Neutrophil (primary cell): Measurements from ENCODE around the gene EPHX1.

ENCODE experiments used
- H3K27ac ChIP-seq: fragments of 200-600 bp; sonication (generic); 2 replicates; pipeline ENCODE4 v1.5.1; 2016; ENCODE audit warnings: mild to moderate bottlenecking, moderate library complexity
- H3K27me3 ChIP-seq: fragments of 200-600 bp; sonication (generic); 2 replicates; pipeline ENCODE4 v1.6.0; 2016; ENCODE audit warnings: mild to moderate bottlenecking
- H3K36me3 ChIP-seq: fragments of 200-600 bp; sonication (generic); 2 replicates; pipeline ENCODE4 v1.5.1; 2017
- H3K4me1 ChIP-seq, 2 experiments: fragments of 200-600 bp in 1 of 2; sonication (generic) in 1 of 2; 1 replicate in 1 of 2; 2 replicates in 1 of 2; pipeline versions ENCODE4 v1.5.1 to v1.6.1; 2013 to 2016; ENCODE audit warnings: low read depth in 1 of 2, low read length in 1 of 2, mild to moderate bottlenecking in 1 of 2, moderate library complexity in 1 of 2; ENCODE audit not compliant: control insufficient read depth in 1 of 2, insufficient read depth in 1 of 2
- H3K4me3 ChIP-seq, 2 experiments: fragments of 200-600 bp in 1 of 2; sonication (generic) in 1 of 2; 1 replicate in 1 of 2; 2 replicates in 1 of 2; pipeline ENCODE4 v1.5.1; 2013 to 2016; ENCODE audit warnings: low read depth in 1 of 2, low read length in 1 of 2, mild to moderate bottlenecking in 1 of 2, moderate library complexity in 1 of 2
- H3K9me3 ChIP-seq: fragments of 200-600 bp; sonication (generic); 2 replicates; pipeline ENCODE4 v1.5.1; 2016
- TF ChIP-seq, protein P1 (sequence below): fragments of 200-600 bp; sonication (generic); IDR thresholded peaks from 2 replicates; pipeline ENCODE4 v1.5.1; 2016; ENCODE audit warnings: antibody characterized with exemption

Gene EPHX1

DNA sequence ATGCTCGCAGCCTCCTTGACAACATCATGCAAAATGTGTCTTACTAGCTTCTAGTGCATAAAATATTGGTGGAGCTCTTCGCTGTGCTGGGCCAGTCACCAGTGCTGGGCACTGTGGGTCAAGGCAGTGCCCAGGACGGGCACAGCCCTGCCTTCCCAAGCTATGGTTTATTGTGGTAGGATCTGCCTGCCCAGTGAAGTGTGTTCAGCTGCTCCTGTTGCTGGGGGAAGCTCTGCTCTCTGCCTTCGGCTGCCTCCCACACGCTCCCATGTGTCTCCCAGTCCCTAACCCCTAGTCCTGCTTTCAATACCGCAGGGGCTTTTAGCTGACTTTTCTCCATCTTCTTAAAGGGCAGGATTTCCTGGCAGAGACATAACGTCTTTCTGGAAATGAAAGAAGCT lies 15.7 kb downstream of the EPHX1 start:
- TF ChIP-seq, protein P1, sequence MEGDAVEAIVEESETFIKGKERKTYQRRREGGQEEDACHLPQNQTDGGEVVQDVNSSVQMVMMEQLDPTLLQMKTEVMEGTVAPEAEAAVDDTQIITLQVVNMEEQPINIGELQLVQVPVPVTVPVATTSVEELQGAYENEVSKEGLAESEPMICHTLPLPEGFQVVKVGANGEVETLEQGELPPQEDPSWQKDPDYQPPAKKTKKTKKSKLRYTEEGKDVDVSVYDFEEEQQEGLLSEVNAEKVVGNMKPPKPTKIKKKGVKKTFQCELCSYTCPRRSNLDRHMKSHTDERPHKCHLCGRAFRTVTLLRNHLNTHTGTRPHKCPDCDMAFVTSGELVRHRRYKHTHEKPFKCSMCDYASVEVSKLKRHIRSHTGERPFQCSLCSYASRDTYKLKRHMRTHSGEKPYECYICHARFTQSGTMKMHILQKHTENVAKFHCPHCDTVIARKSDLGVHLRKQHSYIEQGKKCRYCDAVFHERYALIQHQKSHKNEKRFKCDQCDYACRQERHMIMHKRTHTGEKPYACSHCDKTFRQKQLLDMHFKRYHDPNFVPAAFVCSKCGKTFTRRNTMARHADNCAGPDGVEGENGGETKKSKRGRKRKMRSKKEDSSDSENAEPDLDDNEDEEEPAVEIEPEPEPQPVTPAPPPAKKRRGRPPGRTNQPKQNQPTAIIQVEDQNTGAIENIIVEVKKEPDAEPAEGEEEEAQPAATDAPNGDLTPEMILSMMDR = no peak
- H3K27me3 ChIP-seq = no peaks in the 10 kb centered on the region
- no peaks in the 10 kb centered on the region for H3K36me3 ChIP-seq
- H3K4me1 ChIP-seq = no peaks in the 10 kb centered on the region
- H3K27ac ChIP-seq = no peak overlapping the region
- no peak overlapping the region for H3K4me3 ChIP-seq
- no peaks in the 10 kb centered on the region for H3K9me3 ChIP-seq

DNA sequence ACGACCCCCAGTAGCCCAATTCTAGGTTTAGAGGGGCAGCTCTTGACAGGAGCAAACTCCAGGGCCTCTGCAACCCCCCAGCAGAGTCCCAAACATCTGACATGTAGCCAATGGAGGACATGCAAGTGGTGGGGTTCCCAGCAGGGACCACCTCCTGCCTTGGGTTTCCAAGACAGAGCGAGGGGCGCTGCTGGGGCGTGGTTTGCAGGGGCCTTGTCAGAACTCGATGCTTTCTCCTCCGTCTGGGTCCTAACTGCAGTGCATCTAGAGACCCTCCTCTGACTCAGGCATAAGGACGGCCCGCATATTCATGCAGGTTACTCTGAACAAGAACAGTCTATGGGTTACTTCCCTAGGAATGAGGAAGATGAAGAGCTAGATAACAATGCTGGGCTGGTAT lies 17.2 kb downstream of the EPHX1 start:
- no peak overlapping the region for H3K27ac ChIP-seq
- H3K9me3 ChIP-seq = no peaks in the 10 kb centered on the region
- H3K4me3 ChIP-seq = no peak overlapping the region
- no peaks in the 10 kb centered on the region for H3K4me1 ChIP-seq
- H3K36me3 ChIP-seq = peaks cover 8% of the 10 kb centered on the region
- no peaks in the 10 kb centered on the region for H3K27me3 ChIP-seq
- TF ChIP-seq, protein P1 = no peak

DNA sequence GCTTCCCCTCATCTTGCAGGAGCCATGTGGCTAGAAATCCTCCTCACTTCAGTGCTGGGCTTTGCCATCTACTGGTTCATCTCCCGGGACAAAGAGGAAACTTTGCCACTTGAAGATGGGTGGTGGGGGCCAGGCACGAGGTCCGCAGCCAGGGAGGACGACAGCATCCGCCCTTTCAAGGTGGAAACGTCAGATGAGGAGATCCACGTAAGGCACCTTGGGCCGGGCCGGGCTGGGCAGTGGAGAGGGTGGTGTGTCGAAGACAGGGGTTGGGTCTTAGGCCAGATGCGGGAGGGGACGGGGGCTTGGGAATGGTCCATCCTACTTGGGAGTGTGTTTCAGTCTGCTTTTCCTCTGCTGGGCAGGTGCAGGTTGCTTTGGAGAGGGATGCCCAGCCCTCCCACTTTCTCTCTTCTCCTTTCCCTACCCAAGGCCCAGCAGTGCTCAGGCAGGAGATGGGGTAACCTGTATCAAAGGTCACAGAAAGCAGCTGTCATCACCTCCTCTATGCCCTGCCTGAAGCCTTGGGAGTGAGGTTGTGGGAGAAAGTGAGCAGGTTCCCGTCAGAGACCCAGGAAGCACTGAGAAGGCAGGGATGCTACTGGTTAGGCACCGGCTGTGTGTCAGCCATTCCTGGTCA lies 18.9 kb downstream of the EPHX1 start:
- TF ChIP-seq, protein P1 = no peak
- peaks cover 10% of the 10 kb centered on the region for H3K36me3 ChIP-seq

DNA sequence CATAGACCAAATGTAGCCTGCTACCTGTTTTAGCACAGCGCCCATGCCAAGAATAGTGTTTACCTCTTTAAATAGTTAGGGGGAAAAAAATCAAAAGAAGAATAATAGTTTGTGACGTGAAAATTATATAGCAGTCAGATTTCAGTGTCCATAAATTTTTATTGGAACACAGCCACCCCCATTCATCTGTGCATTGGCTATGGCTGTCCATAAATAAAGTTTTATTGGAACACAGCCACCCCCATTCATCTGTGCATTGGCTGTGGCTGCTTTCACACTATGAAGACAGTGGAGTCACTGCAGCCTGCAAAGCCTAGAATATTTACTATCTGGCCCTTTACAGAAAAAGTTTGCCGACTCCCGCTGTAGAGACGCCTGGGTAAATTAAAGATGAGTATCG lies 20.9 kb downstream of the EPHX1 start:
- Histone ChIP-seq H3K36me3 (peaks cover 10% of the 10 kb centered on the region), H3K4me1 (peaks cover 2% of the 10 kb centered on the region in 2 experiments)

More for the DNA sequence above, 18.9 kb downstream of the EPHX1 start:
- no peaks in the 10 kb centered on the region for H3K27me3 ChIP-seq
- no peak overlapping the region for H3K4me3 ChIP-seq
- no peak overlapping the region for H3K27ac ChIP-seq
- H3K4me1 ChIP-seq = no peaks in the 10 kb centered on the region
- H3K9me3 ChIP-seq = no peaks in the 10 kb centered on the region

DNA sequence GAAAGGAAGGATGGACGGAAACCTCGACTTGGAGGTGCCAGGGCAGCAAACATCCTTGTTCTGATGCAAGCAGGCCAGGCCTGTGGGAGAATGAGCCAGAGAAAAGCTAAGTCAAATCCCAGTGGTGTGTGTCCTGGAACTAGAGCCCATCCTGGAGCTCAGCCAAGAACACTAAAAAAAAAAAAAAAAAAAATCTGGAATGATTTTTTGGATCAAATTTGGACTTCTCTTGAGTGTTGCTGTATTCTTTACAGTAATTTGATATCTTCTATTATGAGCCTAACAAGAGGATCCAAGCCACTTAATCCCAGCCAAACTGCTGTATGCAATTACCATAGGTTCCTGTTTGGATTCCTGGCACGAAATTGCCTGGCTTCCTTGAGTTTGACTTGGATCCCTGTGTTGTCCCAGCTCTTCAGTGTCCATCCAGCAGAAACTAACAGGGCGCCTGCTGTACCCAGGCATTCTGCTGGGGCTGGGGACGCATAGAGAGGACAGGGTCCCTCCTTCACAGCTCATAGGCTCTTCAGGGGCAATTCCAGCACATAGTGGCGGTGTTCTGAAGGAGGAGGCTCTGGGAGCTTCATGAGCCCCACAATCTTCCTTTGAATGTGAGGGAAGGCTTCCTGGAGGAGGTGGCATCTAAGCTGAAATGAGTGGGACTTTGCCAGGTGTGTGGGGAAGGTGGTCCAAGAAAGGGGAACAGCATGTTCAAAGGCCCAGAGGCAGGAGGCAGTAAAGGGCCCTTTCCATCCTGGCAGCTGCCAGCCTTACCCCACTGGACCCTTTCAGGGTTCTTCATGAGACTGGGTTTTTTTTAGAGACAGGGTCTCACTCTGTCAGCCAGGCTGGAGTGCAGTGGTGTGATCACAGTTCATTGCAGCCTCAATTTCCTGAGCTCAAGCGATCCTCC lies 24.7 kb downstream of the EPHX1 start:
- Histone ChIP-seq H3K4me3 (no peak overlapping the region), H3K36me3 (peaks cover 10% of the 10 kb centered on the region), H3K27ac (no peak overlapping the region), H3K9me3 (no peaks in the 10 kb centered on the region), H3K27me3 (no peaks in the 10 kb centered on the region), H3K4me1 (peaks cover 18 to 22% of the 10 kb centered on the region in 2 experiments)
- TF ChIP-seq, protein P1 = no peak

More for the DNA sequence above, 20.9 kb downstream of the EPHX1 start:
- Histone ChIP-seq H3K27ac (no peak overlapping the region), H3K9me3 (no peaks in the 10 kb centered on the region), H3K27me3 (no peaks in the 10 kb centered on the region), H3K4me3 (no peak overlapping the region)
- TF ChIP-seq, protein P1 = no peak
